SK-N-MC (cell line): Measurements from ENCODE around the gene AMFR.

Experiments used
- EZH2 ChIP-seq: fragments of 200-600 bp; sonication (generic); IDR thresholded peaks from one replicate; pipeline ENCODE4 v1.6.1; 2017; ENCODE audit warnings: antibody characterized with exemption
- FOXP2 ChIP-seq: optimal IDR thresholded peaks from 2 replicates; pipeline ENCODE3; 2011; ENCODE audit warnings: mild to moderate bottlenecking, moderate library complexity; ENCODE audit not compliant: insufficient read depth; ENCODE audit errors: extremely low read length, control extremely low read depth
- POLR2AphosphoS5 ChIP-seq: IDR thresholded peaks from 2 replicates; pipeline ENCODE4 v1.6.1; 2012; ENCODE audit warnings: mild to moderate bottlenecking, low read depth, low read length, borderline replicate concordance

DNA sequence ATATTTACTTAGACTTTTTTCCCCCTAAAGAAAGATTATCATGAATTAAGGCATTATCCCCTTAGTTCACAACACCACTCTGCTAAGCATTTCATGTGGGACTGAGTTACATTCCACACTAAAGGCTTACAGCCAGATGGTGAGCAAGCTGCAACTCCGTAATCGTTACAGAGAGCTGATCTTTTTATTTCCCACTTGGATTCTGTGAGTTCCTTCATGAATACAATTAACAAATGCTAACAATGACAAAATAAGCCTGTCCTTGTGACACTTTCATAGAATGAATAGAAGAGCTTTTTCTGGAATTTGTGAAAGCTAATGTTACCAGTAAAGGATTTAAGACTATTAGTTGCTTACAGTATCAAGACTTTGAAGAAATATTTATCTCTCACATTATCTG is 34.8 kb upstream of the AMFR start:
- TF ChIP-seq POLR2AphosphoS5 (no peak), FOXP2 (no peak), EZH2 (no peak)
